Measurements from ENCODE around the gene PILRA.

The PILRA gene

DNA sequence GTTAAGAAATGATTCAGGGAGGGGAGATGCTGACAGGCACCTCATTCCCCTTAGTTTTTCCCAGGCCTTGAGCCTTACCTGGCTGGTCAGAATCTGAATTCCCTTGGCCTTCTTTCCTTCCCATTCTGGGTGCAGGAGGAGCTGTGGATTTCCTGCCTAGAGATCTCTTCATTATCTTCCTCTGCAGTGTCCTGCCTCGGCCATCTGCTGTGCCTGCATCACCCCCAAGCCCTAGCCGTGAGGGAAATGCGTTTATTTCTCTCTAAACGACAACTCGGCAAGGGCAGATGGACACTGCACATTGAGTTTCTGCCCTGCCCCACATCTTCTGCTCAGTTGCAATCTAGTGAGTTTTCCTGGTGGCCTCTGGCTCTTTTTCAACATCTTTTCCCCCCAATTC, 28.5 kb downstream of the PILRA start:
- no peak for DNase-seq (ENCODE audit: low spot score)
- TF ChIP-seq, protein P1, sequence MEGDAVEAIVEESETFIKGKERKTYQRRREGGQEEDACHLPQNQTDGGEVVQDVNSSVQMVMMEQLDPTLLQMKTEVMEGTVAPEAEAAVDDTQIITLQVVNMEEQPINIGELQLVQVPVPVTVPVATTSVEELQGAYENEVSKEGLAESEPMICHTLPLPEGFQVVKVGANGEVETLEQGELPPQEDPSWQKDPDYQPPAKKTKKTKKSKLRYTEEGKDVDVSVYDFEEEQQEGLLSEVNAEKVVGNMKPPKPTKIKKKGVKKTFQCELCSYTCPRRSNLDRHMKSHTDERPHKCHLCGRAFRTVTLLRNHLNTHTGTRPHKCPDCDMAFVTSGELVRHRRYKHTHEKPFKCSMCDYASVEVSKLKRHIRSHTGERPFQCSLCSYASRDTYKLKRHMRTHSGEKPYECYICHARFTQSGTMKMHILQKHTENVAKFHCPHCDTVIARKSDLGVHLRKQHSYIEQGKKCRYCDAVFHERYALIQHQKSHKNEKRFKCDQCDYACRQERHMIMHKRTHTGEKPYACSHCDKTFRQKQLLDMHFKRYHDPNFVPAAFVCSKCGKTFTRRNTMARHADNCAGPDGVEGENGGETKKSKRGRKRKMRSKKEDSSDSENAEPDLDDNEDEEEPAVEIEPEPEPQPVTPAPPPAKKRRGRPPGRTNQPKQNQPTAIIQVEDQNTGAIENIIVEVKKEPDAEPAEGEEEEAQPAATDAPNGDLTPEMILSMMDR (IDR thresholded peaks at IDR 0.05; ENCODE audit: borderline replicate concordance, control extremely low read depth, extremely low read depth, insufficient read depth, missing control alignments) = no peak
- in situ Hi-C loops (cut with MboI; ENCODE audit: low sequenced_read_pairs, unreplicated experiment) = loop anchor here (10.0 kb wide), 1 partner anchor 267 kb away; no protein-coding TSS in a partner anchor

DNA sequence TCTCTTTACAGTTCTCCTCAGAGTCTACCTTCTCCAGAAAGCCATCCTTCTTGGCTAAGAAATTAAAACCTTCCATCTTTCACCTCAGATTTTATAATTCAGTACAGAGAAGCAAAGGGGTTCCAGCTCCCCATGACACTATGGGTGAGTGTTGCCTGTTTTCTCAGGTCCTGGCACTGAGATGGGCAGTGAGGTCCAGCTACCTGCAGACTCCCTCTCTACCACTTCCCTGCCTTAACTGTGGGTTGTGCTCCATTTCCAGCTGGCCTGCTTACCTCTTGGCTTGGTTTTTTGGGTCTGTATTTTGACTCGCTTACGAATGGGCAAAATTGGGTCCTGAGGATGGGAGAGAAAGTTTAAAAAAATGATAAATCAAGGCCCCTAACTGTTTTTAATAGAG, 29.0 kb downstream of the PILRA start:
- in situ Hi-C loops (cut with MboI; ENCODE audit: low sequenced_read_pairs, unreplicated experiment) = loop anchor here (10.0 kb wide), 1 partner anchor 267 kb away; no protein-coding TSS in a partner anchor
- TF ChIP-seq, protein P1 (IDR thresholded peaks at IDR 0.05; ENCODE audit: borderline replicate concordance, control extremely low read depth, extremely low read depth, insufficient read depth, missing control alignments) = no peak
- DNase-seq (ENCODE audit: low spot score) = no peak

DNA sequence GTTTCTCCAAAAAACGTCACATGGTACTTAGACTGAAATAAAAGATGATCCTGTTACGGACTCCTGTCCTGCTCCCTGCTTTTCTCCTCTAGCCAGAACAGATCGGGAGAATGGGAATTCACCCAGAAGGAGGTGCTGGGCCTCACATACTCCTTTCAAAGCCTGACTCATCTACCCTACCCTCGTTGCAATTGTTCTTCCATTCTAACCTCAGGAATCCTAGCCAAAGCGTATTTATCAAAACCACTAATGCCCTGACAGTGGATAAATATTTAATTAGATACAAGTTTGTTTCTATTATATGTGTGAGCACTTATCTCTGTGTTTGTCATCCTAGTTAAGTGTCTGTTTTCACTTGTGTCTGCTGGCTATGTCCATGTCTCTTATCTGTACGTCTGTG, 33.5 kb downstream of the PILRA start:
- TF ChIP-seq, protein P1 (IDR thresholded peaks at IDR 0.05; ENCODE audit: borderline replicate concordance, control extremely low read depth, extremely low read depth, insufficient read depth, missing control alignments) = no peak
- in situ Hi-C loops (cut with MboI; ENCODE audit: low sequenced_read_pairs, unreplicated experiment) = loop anchor here (10.0 kb wide), 1 partner anchor 272 kb away; no protein-coding TSS in a partner anchor
- DNase-seq (ENCODE audit: low spot score) = no peak

DNA sequence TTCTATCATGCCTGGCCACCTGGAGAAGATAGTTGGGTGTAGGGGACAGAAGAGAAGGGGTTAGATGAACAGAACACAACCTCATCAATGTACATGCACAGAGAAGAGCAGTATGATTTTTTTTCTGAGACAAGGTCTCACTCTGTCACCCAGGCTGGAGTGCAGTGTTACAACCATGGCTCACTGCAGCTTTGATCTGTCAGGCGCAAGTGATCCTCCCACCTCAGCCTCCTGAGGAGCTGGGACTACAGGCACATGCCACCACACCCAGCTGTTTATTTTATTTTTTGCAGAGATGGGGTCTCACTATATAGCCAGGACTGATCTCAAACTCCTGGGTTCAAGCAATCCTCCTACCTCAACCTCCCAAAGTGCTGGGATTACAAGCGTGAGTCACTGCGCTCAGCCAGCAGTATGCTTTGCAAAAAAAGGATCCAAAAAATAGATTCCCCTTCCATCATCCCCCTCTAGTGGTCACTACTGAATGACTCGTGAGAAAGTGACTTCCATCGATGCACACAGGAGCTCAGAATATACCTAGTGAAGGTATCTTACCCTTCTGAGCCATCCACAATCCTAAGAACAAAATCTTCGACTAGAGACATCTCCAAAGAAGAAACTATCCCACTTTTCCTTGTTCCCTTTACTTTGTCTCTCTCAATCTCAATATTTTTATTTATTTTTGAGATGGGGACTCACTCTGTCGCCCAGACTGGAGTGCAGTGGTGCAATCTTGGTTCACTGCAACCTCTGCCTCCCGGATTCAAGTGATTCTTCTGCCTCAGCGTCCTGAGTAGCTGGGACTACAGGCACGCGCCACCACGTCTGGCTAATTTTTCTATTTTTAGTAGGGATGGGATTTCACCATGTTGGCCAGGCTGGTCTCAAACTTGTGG, 34.2 kb downstream of the PILRA start:
- in situ Hi-C loops (cut with MboI; ENCODE audit: low sequenced_read_pairs, unreplicated experiment) = loop anchor here (10.0 kb wide), 1 partner anchor 273 kb away; no protein-coding TSS in a partner anchor
- TF ChIP-seq, protein P1 (IDR thresholded peaks at IDR 0.05; ENCODE audit: borderline replicate concordance, control extremely low read depth, extremely low read depth, insufficient read depth, missing control alignments) = peak; percentile 64
- peak; percentile 72 for DNase-seq (ENCODE audit: low spot score)

DNA sequence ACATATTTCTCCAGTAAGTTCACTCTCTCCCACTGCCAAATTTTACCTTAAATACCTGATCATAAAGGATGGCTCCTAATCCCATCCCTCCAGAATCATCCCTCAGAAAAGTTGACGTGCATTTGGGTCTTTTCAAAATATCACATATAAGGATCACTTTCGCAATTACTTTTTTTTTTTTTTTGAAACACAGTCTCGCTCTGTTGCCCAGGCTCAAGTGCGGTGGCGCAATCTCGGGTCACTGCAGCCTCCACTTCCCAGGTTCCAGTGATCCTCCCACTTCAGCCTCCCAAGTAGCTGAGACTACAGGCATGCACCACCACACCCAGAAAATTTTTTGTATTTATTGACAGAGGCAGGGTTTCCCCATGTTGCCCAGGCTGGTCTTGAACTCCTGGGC, 37.8 kb downstream of the PILRA start:
- in situ Hi-C loops (cut with MboI; ENCODE audit: low sequenced_read_pairs, unreplicated experiment) = no loop called here
- DNase-seq (ENCODE audit: low spot score) = no peak
- TF ChIP-seq, protein P1 (IDR thresholded peaks at IDR 0.05; ENCODE audit: borderline replicate concordance, control extremely low read depth, extremely low read depth, insufficient read depth, missing control alignments) = no peak

DNA sequence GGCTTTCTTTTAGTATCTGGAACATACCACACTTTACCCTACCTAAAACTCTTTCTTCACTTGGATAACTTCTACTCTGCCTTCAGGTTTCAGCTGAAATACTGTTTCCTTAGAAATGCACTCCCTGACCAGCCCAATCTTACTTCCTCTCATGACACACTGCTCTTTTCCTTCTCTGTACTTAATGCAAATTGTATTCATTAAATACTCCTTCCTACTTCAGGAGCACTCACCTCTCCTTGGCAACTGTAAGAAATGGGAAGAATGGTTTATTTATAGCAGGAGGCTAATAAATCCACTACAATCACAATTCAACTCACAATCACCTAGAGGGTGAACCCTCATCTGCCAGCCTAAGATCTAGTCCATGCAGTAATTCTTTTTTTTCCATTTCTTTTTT, 40.1 kb downstream of the PILRA start:
- DNase-seq (ENCODE audit: low spot score) = no peak
- in situ Hi-C loops (cut with MboI; ENCODE audit: low sequenced_read_pairs, unreplicated experiment) = no loop called here
- TF ChIP-seq, protein P1 (IDR thresholded peaks at IDR 0.05; ENCODE audit: borderline replicate concordance, control extremely low read depth, extremely low read depth, insufficient read depth, missing control alignments) = no peak
